ENCODE measurements around the gene C5orf15. TPM values are rescaled to one million over a fixed set of nuclear protein-coding genes. Genes with fewer than 3 reads are reported as not detected.

The C5orf15 gene
- total RNA-seq, 1 experiment from 2014 or later = 63.2 TPM

DNA sequence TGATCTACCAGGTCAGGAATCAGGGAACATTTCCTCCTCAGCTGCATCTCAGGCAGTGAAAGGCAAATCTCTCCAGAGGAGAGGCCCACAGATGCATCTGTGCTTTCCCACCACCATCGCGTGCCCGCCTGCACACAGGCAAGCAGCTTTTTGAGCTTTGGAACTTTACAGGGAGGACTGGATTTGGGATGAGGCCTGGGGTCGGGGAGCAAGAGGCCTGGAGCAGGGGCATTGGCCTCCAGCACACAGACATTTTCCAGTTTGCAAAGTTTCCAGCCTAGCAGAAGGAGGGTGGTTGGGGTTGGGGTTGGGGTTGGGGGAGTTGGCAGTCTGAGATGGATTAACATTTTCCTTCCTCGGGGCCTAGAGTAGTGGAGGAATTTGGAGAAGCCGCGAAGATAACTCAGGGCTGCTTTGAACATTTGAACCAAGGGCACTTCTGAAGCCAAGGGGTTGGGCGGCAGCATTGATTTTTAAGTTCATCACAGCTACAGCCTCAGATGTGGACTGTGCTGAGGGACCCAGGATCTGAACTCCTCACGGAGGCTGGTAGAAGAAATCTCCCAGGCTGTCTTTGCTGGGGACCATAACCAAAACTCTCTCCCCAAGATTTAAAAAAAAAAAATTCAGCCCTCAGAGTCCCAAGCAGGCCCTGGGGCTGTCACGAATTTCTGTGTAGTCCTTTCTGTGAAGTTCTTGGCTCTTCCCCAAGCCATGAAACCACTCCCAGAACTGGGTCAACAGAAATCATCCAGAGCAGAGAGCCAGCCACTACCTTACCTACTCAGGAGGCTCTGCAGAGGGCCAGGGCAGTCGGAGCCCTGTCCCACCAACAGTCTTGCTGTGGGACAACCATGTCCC lies 25.6 kb downstream of the C5orf15 start:
- Histone ChIP-seq H3K4me1 (ENCODE audit: control insufficient read depth, insufficient read depth, low read length) (peaks cover 4% of the 10 kb centered on the region; the same call in 1 of the 2 replicates), H3K36me3 (ENCODE audit: control insufficient read depth, insufficient read depth, low read length) (no peaks in the 10 kb centered on the region), H3K4me3 (ENCODE audit: low read depth in 2 of 2, low read length in 2 of 2) (no peak overlapping the region), H3K27ac (ENCODE audit: low read length) (no peak overlapping the region), H3K27me3 (ENCODE audit: control insufficient read depth, insufficient read depth, low read length) (no peaks in the 10 kb centered on the region), H3K9me3 (ENCODE audit: control insufficient read depth, insufficient read depth, low read depth, low read length) (no peaks in the 10 kb centered on the region)
- no TSS peak for BruUV-seq (replicated peaks)
- ChIA-PET POLR2A (no interaction called here), CTCF (no interaction called here)
- TF ChIP-seq SIN3A (IDR thresholded peaks at IDR 0.05; ENCODE audit: borderline replicate concordance, insufficient read depth, low read depth, low read length) (no peak), TCF7L2 (IDR thresholded peaks at IDR 0.05; ENCODE audit: low read depth, low read length) (no peak), POLR2AphosphoS5 (IDR thresholded peaks at IDR 0.05; ENCODE audit: low read depth, low read length) (no peak)
- TF ChIP-seq, protein P1, sequence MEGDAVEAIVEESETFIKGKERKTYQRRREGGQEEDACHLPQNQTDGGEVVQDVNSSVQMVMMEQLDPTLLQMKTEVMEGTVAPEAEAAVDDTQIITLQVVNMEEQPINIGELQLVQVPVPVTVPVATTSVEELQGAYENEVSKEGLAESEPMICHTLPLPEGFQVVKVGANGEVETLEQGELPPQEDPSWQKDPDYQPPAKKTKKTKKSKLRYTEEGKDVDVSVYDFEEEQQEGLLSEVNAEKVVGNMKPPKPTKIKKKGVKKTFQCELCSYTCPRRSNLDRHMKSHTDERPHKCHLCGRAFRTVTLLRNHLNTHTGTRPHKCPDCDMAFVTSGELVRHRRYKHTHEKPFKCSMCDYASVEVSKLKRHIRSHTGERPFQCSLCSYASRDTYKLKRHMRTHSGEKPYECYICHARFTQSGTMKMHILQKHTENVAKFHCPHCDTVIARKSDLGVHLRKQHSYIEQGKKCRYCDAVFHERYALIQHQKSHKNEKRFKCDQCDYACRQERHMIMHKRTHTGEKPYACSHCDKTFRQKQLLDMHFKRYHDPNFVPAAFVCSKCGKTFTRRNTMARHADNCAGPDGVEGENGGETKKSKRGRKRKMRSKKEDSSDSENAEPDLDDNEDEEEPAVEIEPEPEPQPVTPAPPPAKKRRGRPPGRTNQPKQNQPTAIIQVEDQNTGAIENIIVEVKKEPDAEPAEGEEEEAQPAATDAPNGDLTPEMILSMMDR (IDR thresholded peaks at IDR 0.05) = no peak
- TF ChIP-seq, protein P2, sequence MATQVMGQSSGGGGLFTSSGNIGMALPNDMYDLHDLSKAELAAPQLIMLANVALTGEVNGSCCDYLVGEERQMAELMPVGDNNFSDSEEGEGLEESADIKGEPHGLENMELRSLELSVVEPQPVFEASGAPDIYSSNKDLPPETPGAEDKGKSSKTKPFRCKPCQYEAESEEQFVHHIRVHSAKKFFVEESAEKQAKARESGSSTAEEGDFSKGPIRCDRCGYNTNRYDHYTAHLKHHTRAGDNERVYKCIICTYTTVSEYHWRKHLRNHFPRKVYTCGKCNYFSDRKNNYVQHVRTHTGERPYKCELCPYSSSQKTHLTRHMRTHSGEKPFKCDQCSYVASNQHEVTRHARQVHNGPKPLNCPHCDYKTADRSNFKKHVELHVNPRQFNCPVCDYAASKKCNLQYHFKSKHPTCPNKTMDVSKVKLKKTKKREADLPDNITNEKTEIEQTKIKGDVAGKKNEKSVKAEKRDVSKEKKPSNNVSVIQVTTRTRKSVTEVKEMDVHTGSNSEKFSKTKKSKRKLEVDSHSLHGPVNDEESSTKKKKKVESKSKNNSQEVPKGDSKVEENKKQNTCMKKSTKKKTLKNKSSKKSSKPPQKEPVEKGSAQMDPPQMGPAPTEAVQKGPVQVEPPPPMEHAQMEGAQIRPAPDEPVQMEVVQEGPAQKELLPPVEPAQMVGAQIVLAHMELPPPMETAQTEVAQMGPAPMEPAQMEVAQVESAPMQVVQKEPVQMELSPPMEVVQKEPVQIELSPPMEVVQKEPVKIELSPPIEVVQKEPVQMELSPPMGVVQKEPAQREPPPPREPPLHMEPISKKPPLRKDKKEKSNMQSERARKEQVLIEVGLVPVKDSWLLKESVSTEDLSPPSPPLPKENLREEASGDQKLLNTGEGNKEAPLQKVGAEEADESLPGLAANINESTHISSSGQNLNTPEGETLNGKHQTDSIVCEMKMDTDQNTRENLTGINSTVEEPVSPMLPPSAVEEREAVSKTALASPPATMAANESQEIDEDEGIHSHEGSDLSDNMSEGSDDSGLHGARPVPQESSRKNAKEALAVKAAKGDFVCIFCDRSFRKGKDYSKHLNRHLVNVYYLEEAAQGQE (IDR thresholded peaks at IDR 0.05; ENCODE audit: insufficient read depth in 1 of 2, low read depth in 2 of 2, low read length in 1 of 2) = no peak
- intact Hi-C loops (cut with micrococcal nuclease; ENCODE audit: unreplicated experiment) = loop anchor here (5.0 kb wide), 1 partner anchor 521 kb away; no protein-coding TSS in a partner anchor
- DNase-seq (ENCODE audit: low read depth, low spot score) (no peak), ATAC-seq (no peak)
- in situ Hi-C loops (cut with HindIII; ENCODE audit: low pct_unique_long_range_greater_than_20kb, low sequenced_read_pairs) = no loop called here

DNA sequence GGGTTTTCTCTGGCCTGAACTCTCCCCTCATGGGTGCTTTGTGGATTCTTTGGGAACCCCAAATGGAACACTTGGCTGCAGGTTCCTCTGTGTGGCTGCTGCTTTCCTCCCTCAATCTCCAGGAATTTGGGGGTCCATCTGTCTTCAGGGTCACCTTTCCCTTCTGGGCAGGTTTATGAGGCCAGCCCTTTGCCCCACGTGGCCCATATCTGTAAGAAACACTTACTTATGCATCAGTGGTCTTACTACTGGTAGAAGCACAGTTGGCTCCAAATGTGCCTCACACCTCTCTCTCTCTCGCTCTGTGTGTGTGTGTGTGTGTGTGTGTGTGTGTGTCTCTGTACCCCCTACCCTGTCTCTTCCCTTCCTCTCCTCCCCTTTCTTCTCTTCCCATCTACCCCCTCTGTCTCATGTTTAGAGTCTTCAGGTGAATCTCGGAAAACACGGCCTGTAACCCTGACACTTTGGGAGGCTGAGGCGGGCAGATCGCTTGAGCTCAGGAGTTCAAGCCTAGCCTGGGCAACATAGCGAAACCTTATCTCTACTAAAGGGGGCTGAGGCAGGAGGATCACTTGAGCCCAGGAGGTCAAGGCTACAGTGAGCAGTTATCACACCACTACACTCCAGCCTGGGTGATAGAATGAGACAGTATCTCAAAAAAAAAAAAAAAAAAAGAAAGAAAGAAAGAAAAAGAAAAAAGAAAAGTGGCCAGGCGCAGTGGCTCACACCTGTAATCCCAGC lies 26.8 kb downstream of the C5orf15 start:
- ChIA-PET POLR2A (no interaction called here), CTCF (no interaction called here)
- intact Hi-C loops (cut with micrococcal nuclease; ENCODE audit: unreplicated experiment) = loop anchor here (5.0 kb wide), 1 partner anchor 519 kb away; no protein-coding TSS in a partner anchor
- Histone ChIP-seq H3K27ac (ENCODE audit: low read length) (no peak overlapping the region), H3K4me1 (ENCODE audit: control insufficient read depth, insufficient read depth, low read length) (peaks cover 4% of the 10 kb centered on the region; the same call in 1 of the 2 replicates), H3K9me3 (ENCODE audit: control insufficient read depth, insufficient read depth, low read depth, low read length) (no peaks in the 10 kb centered on the region), H3K4me3 (ENCODE audit: low read depth in 2 of 2, low read length in 2 of 2) (no peak overlapping the region), H3K27me3 (ENCODE audit: control insufficient read depth, insufficient read depth, low read length) (no peaks in the 10 kb centered on the region), H3K36me3 (ENCODE audit: control insufficient read depth, insufficient read depth, low read length) (no peaks in the 10 kb centered on the region)
- no peak for ATAC-seq
- no peak for DNase-seq (ENCODE audit: low read depth, low spot score)
- TF ChIP-seq, protein P2 (IDR thresholded peaks at IDR 0.05; ENCODE audit: insufficient read depth in 1 of 2, low read depth in 2 of 2, low read length in 1 of 2) = no peak
- no peak for TF ChIP-seq SIN3A (IDR thresholded peaks at IDR 0.05; ENCODE audit: borderline replicate concordance, insufficient read depth, low read depth, low read length)
- TF ChIP-seq POLR2AphosphoS5 (IDR thresholded peaks at IDR 0.05; ENCODE audit: low read depth, low read length) = no peak
- TF ChIP-seq, protein P1 (IDR thresholded peaks at IDR 0.05) = no peak
- no peak for TF ChIP-seq TCF7L2 (IDR thresholded peaks at IDR 0.05; ENCODE audit: low read depth, low read length)
- BruUV-seq (replicated peaks) = no TSS peak
- in situ Hi-C loops (cut with HindIII; ENCODE audit: low pct_unique_long_range_greater_than_20kb, low sequenced_read_pairs) = no loop called here
